Hepatocyte (in vitro differentiated cells): ENCODE data around the gene MRPL27.

Experiments
- EZH2 ChIP-seq: fragments of 200-600 bp; sonication (generic); IDR thresholded peaks from 2 replicates; pipeline ENCODE4 v1.6.1; 2016; ENCODE audit warnings: antibody characterized with exemption, mild to moderate bottlenecking, borderline replicate concordance
- EZH2phosphoT487 ChIP-seq: fragments of 200-600 bp; sonication (generic); IDR thresholded peaks from one replicate; pipeline ENCODE4 v1.6.1; 2018; ENCODE audit warnings: antibody characterized with exemption, mild to moderate bottlenecking, low read depth, moderate library complexity; ENCODE audit not compliant: unreplicated experiment, severe bottlenecking
- TF ChIP-seq, protein P1 (sequence below): fragments of 200-600 bp; sonication (generic); IDR thresholded peaks from 2 replicates; pipeline ENCODE4 v1.5.1; 2016; ENCODE audit warnings: antibody characterized with exemption, mild to moderate bottlenecking; ENCODE audit not compliant: poor library complexity

DNA sequence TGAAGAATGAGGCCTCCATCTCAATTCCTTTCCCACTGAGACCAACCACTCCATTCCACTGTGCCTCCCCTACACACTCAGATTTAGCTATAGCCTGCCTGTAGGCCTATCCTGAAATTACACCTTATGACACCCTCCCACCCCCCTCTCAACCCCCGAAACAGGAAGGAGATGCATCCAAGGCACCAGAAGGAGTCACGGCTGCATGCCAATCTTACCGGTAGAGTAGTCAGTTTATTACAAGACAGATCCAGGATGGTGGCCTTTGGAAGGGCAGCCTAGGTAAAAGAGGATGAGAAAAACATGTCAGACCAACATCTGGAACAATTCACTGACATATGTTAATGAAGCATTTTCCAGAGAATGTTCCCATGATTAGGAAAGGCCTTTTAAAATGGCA lies 21.7 kb upstream of the MRPL27 start:
- TF ChIP-seq, protein P1, sequence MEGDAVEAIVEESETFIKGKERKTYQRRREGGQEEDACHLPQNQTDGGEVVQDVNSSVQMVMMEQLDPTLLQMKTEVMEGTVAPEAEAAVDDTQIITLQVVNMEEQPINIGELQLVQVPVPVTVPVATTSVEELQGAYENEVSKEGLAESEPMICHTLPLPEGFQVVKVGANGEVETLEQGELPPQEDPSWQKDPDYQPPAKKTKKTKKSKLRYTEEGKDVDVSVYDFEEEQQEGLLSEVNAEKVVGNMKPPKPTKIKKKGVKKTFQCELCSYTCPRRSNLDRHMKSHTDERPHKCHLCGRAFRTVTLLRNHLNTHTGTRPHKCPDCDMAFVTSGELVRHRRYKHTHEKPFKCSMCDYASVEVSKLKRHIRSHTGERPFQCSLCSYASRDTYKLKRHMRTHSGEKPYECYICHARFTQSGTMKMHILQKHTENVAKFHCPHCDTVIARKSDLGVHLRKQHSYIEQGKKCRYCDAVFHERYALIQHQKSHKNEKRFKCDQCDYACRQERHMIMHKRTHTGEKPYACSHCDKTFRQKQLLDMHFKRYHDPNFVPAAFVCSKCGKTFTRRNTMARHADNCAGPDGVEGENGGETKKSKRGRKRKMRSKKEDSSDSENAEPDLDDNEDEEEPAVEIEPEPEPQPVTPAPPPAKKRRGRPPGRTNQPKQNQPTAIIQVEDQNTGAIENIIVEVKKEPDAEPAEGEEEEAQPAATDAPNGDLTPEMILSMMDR: no peak
- TF ChIP-seq EZH2phosphoT487 (no peak), EZH2 (no peak)
